ENCODE data around the gene CPNE5. TPM values are rescaled to one million over a fixed set of nuclear protein-coding genes. Genes with fewer than 3 reads are reported as not detected.

Gene CPNE5
- total and polyA plus RNA-seq, 9 of the 15 experiments (the other 6 are each of a cell fraction or from before 2014, with no cell fraction given), result 0.14 to 1.0 (median 0.46) TPM; not detected in 2

GRCh38 chr6:36825452-36825851, 13.8 kb downstream of the CPNE5 start (continued):
- TF ChIP-seq, protein P1, sequence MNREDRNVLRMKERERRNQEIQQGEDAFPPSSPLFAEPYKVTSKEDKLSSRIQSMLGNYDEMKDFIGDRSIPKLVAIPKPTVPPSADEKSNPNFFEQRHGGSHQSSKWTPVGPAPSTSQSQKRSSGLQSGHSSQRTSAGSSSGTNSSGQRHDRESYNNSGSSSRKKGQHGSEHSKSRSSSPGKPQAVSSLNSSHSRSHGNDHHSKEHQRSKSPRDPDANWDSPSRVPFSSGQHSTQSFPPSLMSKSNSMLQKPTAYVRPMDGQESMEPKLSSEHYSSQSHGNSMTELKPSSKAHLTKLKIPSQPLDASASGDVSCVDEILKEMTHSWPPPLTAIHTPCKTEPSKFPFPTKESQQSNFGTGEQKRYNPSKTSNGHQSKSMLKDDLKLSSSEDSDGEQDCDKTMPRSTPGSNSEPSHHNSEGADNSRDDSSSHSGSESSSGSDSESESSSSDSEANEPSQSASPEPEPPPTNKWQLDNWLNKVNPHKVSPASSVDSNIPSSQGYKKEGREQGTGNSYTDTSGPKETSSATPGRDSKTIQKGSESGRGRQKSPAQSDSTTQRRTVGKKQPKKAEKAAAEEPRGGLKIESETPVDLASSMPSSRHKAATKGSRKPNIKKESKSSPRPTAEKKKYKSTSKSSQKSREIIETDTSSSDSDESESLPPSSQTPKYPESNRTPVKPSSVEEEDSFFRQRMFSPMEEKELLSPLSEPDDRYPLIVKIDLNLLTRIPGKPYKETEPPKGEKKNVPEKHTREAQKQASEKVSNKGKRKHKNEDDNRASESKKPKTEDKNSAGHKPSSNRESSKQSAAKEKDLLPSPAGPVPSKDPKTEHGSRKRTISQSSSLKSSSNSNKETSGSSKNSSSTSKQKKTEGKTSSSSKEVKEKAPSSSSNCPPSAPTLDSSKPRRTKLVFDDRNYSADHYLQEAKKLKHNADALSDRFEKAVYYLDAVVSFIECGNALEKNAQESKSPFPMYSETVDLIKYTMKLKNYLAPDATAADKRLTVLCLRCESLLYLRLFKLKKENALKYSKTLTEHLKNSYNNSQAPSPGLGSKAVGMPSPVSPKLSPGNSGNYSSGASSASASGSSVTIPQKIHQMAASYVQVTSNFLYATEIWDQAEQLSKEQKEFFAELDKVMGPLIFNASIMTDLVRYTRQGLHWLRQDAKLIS (CRISPR knock-in tag; IDR thresholded peaks at IDR 0.05), result no peak
- TF ChIP-seq ZNF76 (CRISPR knock-in tag; IDR thresholded peaks at IDR 0.05; ENCODE audit: borderline replicate concordance) (no peak), RAD21 (CRISPR knock-in tag; conservative IDR thresholded peaks at IDR 0.05 in 1 of 2, IDR thresholded peaks at IDR 0.05 in 1 of 2) (0 out of 4 replicates have a peak, but pooled peaks of 1 of the 2 experiments have one; percentile 5), DPF2 (IDR thresholded peaks at IDR 0.05) (peak; percentile 37; the same call in 1 of the 2 replicates), E2F3 (CRISPR knock-in tag; IDR thresholded peaks at IDR 0.05) (no peak), HNRNPUL1 (IDR thresholded peaks at IDR 0.05; ENCODE audit: low read length) (no peak), L3MBTL2 (IDR thresholded peaks at IDR 0.05) (peak; percentile 51; the same call in 1 of the 2 replicates), PHB2 (IDR thresholded peaks at IDR 0.05; ENCODE audit: low read depth) (no peak), ARID3B (CRISPR knock-in tag; IDR thresholded peaks at IDR 0.05; ENCODE audit: borderline replicate concordance) (no peak), ETV6 (IDR thresholded peaks at IDR 0.05; ENCODE audit: borderline replicate concordance in 1 of 2, low read depth in 2 of 2, low read length in 1 of 2) (no peak), ETV6 (CRISPR knock-in tag; IDR thresholded peaks at IDR 0.05; ENCODE audit: borderline replicate concordance) (no peak), ZNF398 (CRISPR knock-in tag; IDR thresholded peaks at IDR 0.05) (no peak), PRMT5 (CRISPR knock-in tag; IDR thresholded peaks at IDR 0.05) (no peak), ZNF232 (CRISPR knock-in tag; IDR thresholded peaks at IDR 0.05) (no peak)
- TF ChIP-seq, protein P2, sequence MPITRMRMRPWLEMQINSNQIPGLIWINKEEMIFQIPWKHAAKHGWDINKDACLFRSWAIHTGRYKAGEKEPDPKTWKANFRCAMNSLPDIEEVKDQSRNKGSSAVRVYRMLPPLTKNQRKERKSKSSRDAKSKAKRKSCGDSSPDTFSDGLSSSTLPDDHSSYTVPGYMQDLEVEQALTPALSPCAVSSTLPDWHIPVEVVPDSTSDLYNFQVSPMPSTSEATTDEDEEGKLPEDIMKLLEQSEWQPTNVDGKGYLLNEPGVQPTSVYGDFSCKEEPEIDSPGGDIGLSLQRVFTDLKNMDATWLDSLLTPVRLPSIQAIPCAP (CRISPR knock-in tag; IDR thresholded peaks at IDR 0.05; ENCODE audit: borderline replicate concordance), result no peak
- TF ChIP-seq, protein P3, sequence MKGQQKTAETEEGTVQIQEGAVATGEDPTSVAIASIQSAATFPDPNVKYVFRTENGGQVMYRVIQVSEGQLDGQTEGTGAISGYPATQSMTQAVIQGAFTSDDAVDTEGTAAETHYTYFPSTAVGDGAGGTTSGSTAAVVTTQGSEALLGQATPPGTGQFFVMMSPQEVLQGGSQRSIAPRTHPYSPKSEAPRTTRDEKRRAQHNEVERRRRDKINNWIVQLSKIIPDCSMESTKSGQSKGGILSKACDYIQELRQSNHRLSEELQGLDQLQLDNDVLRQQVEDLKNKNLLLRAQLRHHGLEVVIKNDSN (CRISPR knock-in tag; IDR thresholded peaks at IDR 0.05), result 0 out of 2 replicates have a peak, but pooled peaks have one; percentile 14
- TF ChIP-seq, protein P4, sequence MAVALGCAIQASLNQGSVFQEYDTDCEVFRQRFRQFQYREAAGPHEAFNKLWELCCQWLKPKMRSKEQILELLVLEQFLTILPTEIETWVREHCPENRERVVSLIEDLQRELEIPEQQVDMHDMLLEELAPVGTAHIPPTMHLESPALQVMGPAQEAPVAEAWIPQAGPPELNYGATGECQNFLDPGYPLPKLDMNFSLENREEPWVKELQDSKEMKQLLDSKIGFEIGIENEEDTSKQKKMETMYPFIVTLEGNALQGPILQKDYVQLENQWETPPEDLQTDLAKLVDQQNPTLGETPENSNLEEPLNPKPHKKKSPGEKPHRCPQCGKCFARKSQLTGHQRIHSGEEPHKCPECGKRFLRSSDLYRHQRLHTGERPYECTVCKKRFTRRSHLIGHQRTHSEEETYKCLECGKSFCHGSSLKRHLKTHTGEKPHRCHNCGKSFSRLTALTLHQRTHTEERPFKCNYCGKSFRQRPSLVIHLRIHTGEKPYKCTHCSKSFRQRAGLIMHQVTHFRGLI (CRISPR knock-in tag; IDR thresholded peaks at IDR 0.05), result no peak
